ENCODE results near the gene NOL4L.

GRCh38 chr20:32461836-32462600 is 123.1 kb downstream of the NOL4L start:
- TF ChIP-seq CTCF (conservative IDR thresholded peaks at IDR 0.05) (no peak), EZH2 (IDR thresholded peaks at IDR 0.05; ENCODE audit: low read depth) (no peak)
